Stomach (tissue), 4 donors: ENCODE measurements around the gene SCN9A.

Experiments
- EP300 ChIP-seq: sonication (generic); formaldehyde crosslinking; IDR thresholded peaks from one replicate; pipeline ENCODE4 v1.6.1; 2017; ENCODE audit warnings: antibody characterized with exemption
- POLR2A ChIP-seq, 4 donors: fragments of 450-650 bp; IDR thresholded peaks; one replicate each; pipeline ENCODE4 v1.6.1; 2016; ENCODE audit warnings: antibody characterized with exemption in 4 of 4, control low read depth in 2 of 4, mild to moderate bottlenecking in 1 of 4, moderate library complexity in 1 of 4

DNA sequence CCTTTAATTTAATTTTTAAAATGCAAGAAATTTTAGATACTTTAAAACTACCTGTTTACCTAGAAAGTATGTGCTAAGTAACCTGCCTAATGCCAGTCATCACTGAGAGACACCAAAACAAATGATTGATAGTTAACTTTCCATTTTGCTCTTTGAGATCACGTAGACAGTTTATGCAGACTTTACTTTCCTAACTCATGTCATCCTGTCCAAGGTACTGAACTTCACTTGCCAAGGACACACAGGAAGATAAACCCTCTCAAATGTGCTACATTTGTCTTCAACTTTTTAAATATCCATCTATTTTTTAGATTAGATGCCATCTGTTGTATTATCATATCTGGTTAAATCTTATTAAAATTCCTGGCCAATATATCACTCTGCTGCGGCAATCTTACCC lies 227.9 kb downstream of the SCN9A start:
- TF ChIP-seq EP300, result no peak
- no peak for TF ChIP-seq POLR2A (IDR thresholded peaks at IDR 0.05)
